ENCODE results near the gene KIF6. TPM values are rescaled to one million over a fixed set of nuclear protein-coding genes. Genes with fewer than 3 reads are reported as not detected.

The KIF6 gene
- total RNA-seq, 2 experiments from 2014 or later, result 0.62 to 0.96 TPM

DNA sequence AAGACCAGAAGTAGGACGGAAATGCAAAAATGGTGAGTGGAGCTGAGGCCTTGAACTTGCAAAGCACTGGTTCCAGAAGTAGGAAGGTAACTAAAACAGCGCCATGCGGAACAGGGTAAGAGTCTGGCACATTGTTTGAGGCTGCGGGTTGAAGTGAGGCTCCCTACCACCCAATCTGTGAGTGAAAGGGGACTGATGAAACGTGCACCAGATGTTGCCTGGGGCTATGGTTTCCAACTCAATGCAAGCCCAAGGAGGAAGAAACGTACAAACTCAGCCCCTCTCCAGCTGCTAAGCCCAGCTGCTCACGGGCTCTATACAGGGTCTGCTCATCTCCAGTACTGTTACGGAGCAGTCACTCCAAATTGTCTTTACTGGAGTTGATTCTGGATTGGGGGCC lies 334.0 kb downstream of the KIF6 start:
- DNase-seq, result no peak
- Mint-ChIP-seq H3K4me1 (no peaks in the 10 kb centered on the region), H3K9me3 (no peaks in the 10 kb centered on the region), H3K27me3 (peaks cover 7% of the 10 kb centered on the region), H3K36me3 (no peaks in the 10 kb centered on the region), H3K27ac (no peak overlapping the region), H3K4me3 (no peak overlapping the region)

DNA sequence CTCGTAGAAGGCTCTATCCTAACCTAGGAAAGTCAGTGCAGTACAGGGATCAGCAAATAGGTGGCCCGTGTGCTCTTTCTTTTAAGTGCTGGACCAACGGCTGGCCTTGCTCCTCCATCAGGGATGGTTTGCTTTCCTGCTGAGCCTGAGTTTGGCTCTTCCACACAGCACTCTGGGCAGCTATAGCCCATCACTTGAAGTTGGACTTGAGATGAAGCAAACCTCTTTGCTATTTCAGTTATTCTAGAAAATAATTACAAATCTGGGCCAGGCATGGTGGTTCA lies 335.8 kb downstream of the KIF6 start:
- Mint-ChIP-seq H3K27ac (no peak overlapping the region), H3K27me3 (peaks cover 9% of the 10 kb centered on the region), H3K9me3 (no peaks in the 10 kb centered on the region), H3K4me1 (no peaks in the 10 kb centered on the region), H3K36me3 (no peaks in the 10 kb centered on the region), H3K4me3 (no peak overlapping the region)
- DNase-seq, result no peak

DNA sequence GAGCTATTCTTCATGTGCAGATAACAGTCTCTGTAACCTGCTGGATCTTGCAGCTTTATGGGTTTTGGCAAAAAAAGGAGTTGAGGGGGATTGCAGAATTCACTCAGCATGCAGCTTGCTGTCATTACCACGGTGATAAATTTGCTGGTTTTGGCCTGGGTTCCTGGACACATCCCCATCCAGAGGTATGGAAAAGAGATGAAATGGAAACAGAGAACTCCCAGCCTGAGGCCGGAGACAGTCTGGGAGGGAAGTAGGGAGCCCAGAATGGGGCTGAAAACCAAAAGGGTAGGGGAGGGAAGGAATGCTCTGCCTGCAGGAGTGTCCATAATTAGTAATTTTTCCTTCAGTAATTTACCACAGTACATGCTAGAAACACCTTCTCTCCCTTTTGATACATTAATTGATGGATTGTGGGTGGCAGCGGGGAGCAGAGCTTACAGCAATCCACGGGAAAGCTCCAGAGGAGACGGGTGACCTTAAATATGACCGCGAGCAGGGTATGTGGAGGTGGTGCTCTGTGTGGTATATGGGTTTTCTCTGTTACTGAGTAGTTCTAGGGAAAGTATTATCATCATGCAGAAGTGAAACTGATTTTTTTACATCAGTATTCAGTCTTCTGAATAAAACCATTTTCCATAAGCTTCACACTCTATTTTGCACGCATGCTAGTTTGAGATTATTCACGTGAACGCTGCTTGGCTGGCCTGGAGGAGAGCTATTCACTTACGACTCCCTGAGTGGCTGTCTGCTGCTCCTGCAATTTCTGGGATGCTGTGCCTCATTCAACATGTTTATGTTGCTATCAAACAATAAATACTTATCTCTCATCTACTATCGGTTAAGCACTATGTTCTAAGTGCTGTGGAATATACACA lies 336.4 kb downstream of the KIF6 start:
- H3K36me3 Mint-ChIP-seq, result no peaks in the 10 kb centered on the region
- no peak overlapping the region for H3K4me3 Mint-ChIP-seq
- H3K4me1 Mint-ChIP-seq, result no peaks in the 10 kb centered on the region
- H3K27ac Mint-ChIP-seq, result no peak overlapping the region
- peaks cover 9% of the 10 kb centered on the region for H3K27me3 Mint-ChIP-seq
- no peak for DNase-seq
- H3K9me3 Mint-ChIP-seq, result no peaks in the 10 kb centered on the region

DNA sequence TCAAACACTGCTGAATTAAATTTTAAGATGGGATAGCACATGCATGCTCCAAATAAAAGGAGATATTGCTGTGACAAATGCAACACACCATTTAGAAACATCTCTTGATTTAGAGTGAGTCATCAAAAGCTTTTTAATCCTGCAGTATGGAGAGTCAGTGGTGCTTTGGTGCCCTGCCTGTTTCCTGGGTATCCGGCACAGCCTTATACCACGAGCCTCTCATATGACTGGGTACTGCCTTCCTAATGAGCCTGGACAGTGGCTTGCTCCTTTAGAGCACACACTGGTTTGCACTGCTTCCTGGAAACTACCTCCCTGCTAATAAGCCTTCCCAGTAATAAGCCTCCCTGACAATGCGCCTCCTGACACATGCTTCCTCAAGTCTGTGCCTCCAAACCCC lies 337.4 kb downstream of the KIF6 start:
- no peaks in the 10 kb centered on the region for H3K36me3 Mint-ChIP-seq
- H3K27ac Mint-ChIP-seq, result no peak overlapping the region
- H3K27me3 Mint-ChIP-seq, result peaks cover 14% of the 10 kb centered on the region
- H3K9me3 Mint-ChIP-seq, result no peaks in the 10 kb centered on the region
- H3K4me1 Mint-ChIP-seq, result no peaks in the 10 kb centered on the region
- H3K4me3 Mint-ChIP-seq, result no peak overlapping the region
- DNase-seq, result no peak

DNA sequence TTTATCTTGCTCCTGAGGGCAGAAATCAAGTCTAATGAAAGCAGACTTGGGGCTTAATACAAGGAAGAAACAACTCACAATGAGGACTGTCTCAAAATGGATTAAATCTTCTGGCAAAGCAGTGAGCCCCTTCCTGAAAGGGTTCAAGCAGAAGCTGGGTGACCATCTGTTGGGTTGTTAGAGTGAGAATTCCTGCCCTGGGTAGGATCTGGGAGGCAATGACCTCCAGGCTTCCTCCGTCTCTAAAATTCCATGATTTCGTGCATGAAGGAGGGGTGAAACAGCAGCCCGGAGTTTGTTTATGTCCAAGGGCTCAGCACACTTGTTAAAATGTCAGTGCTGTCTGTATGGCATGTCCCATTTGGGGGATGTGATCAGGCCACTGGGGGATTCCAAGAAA lies 338.7 kb downstream of the KIF6 start:
- Mint-ChIP-seq H3K4me3 (no peak overlapping the region), H3K36me3 (no peaks in the 10 kb centered on the region)
- no peak for DNase-seq

DNA sequence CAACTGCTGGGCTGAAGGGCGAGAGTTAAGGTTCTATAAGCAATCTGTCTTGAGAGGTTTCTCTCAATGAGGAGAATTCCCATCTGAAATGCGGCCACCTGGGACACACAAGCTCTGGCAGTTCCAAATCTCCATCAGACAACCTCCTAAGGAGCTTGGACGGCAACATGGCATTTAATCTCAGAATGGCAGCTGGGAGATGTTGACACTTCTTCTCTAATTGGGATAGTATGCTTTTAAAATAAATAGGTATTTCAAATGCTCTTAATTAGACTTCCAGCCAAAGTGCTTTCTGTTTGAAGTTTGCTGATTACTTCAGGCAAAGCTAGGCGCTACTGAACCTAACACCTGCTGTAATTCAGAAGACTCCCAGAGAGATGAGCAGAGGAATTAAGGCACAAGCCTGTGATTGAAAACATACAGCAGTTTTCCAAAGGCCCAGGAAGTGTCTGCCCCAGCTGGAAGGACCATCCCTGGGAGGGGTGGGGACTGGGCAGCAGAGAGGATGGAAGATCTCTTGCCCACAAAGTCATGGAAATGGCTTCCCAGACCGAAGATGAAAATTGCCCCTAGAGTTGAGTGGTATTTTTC lies 343.6 kb downstream of the KIF6 start:
- H3K27ac Mint-ChIP-seq, result no peak overlapping the region
- H3K4me1 Mint-ChIP-seq, result no peaks in the 10 kb centered on the region
- H3K9me3 Mint-ChIP-seq, result no peaks in the 10 kb centered on the region
- DNase-seq, result no peak
- H3K27me3 Mint-ChIP-seq, result peaks cover 12% of the 10 kb centered on the region
- H3K36me3 Mint-ChIP-seq, result no peaks in the 10 kb centered on the region
- H3K4me3 Mint-ChIP-seq, result no peak overlapping the region

More for the DNA sequence above, 338.7 kb downstream of the KIF6 start:
- no peak overlapping the region for H3K27ac Mint-ChIP-seq
- no peaks in the 10 kb centered on the region for H3K4me1 Mint-ChIP-seq
- peaks cover 14% of the 10 kb centered on the region for H3K27me3 Mint-ChIP-seq
- H3K9me3 Mint-ChIP-seq, result no peaks in the 10 kb centered on the region

DNA sequence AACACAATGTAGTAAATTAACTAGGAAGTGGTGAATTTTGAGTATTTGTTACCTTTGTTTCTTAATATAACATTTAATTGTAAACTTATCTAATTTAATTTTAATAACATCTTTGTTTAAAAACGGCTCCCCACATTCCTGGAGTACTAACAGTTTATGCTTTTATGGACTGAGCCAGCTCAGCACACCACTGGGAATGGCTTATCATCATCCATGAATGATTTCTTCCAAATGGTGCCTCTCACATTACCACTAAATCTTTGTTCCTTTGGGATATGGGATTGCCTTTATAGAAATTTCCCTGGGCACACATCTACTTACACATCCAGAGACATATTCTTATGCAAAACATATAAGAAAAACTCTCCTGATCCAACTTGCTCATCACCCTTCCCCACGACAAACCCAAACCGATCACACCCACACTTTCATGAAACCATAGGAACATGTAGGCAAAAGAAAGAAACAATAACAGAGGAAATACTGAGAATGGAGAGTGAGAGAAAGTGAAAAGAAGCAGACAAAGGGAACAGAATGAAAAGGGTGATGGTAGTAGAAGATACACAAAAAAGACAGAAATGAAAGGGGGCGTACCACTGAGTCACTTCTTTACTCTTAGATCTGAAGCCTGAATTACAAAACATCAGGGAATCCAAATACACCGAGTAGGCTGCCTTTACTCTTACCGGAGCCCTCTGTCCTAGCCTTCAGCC lies 344.2 kb downstream of the KIF6 start:
- Mint-ChIP-seq H3K27ac (no peak overlapping the region), H3K36me3 (no peaks in the 10 kb centered on the region), H3K9me3 (no peaks in the 10 kb centered on the region), H3K27me3 (peaks cover 6% of the 10 kb centered on the region), H3K4me1 (no peaks in the 10 kb centered on the region), H3K4me3 (no peak overlapping the region)
- no peak for DNase-seq

DNA sequence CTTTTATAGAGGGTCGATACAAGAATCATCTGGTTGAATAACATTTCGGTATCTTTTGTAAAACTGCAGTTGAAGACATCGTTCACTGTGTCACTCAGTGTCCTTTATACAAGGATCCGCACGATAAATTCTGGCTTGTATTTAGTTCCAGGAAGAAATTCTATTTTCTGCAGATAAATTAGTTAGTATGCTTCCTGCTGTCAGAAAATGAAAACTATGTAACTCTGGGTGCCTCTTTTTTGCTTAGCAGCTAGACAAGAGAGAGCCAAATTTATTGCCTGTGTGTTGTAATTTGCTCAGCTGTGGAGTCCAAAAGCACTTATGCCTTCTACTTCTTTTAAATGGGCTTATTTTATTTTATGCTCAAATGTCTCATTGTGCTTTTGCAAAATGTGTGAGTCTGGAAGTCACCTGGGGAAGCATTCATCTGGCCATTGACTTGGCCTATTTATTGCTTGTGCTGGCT lies 346.2 kb downstream of the KIF6 start:
- no peak overlapping the region for H3K4me3 Mint-ChIP-seq
- no peaks in the 10 kb centered on the region for H3K36me3 Mint-ChIP-seq
- H3K27ac Mint-ChIP-seq, result no peak overlapping the region
- no peaks in the 10 kb centered on the region for H3K4me1 Mint-ChIP-seq
- no peak for DNase-seq
- no peaks in the 10 kb centered on the region for H3K9me3 Mint-ChIP-seq
- H3K27me3 Mint-ChIP-seq, result peaks cover 5% of the 10 kb centered on the region

DNA sequence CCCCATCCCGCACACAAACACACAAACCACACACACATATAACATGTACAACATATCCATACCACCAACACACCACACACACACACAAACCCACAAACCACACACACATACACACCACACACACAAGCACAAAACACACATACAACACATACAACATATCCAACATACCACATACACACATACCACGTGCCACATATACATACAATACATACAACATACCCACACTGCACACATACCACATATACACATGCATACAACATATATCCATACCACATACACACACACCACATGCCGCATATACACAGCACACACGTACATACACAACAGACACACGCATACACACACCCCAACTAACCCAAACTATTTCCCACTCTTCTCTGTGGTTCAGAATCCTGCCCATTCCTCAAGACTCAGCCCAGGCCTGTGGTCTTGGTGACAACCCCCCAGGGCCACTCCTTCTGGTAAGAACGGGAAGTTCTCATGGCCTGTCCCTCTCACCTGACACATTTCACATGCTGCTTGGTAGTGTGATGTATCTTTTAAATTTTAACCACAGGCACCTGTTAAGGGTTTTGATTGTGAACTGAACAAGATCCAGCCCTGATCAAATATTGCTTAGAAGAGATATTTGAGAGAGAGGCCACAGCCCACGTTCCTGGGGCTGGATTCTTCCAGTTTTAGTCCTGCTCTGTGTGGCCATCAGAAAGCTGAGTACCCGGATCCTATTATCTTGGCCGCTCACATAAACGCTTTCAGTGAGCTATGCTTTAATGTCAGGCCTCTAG lies 346.8 kb downstream of the KIF6 start:
- H3K27me3 Mint-ChIP-seq, result peaks cover 5% of the 10 kb centered on the region
- H3K4me1 Mint-ChIP-seq, result no peaks in the 10 kb centered on the region
- no peak overlapping the region for H3K27ac Mint-ChIP-seq
- H3K4me3 Mint-ChIP-seq, result no peak overlapping the region
- no peaks in the 10 kb centered on the region for H3K36me3 Mint-ChIP-seq
- no peak for DNase-seq
- no peaks in the 10 kb centered on the region for H3K9me3 Mint-ChIP-seq

DNA sequence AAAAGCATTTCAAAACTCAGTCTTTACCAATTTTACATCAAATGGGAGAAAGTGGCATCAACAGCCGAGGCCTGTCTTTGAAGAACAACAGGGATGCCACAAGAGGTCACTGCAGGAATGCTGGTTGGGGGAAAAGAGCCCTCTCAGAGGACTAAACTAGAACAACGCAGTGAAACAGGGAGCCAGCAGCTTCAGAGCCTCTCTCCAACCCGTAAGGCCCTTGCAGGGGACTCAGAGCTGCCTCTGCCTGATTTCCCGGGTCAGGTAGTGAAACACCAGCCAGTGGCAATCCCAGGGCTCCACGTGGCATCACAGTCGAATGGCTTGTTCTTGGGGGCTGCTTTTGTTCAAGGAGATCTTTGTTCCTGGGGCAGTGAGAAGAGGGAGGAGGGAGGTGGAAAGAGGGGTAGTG lies 347.7 kb downstream of the KIF6 start:
- Mint-ChIP-seq H3K4me3 (no peak overlapping the region), H3K9me3 (no peaks in the 10 kb centered on the region), H3K27me3 (no peaks in the 10 kb centered on the region), H3K27ac (no peak overlapping the region), H3K4me1 (no peaks in the 10 kb centered on the region), H3K36me3 (no peaks in the 10 kb centered on the region)
- DNase-seq, result no peak

DNA sequence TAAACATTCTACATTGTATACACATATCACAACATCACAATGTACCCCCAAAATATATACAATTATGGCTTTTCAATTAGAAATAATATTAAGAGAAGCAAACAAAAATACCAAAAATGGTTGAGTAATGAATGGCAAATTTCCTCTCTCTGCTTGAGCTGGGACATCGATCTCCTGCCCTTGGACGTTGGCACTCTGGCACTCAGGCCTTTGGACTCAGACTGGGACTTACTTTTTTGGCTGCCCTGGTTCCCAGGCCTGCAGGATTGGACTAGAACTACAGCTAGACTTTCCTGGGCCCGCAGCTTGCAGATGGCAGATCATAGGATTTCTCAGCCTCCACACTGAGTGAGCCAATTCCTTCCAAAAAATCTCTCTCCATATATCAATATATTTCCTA lies 349.8 kb downstream of the KIF6 start:
- H3K27ac Mint-ChIP-seq, result no peak overlapping the region
- DNase-seq, result no peak
- no peak overlapping the region for H3K4me3 Mint-ChIP-seq
- H3K4me1 Mint-ChIP-seq, result no peaks in the 10 kb centered on the region
- H3K9me3 Mint-ChIP-seq, result no peaks in the 10 kb centered on the region
- no peaks in the 10 kb centered on the region for H3K36me3 Mint-ChIP-seq
- H3K27me3 Mint-ChIP-seq, result peaks cover 12% of the 10 kb centered on the region

DNA sequence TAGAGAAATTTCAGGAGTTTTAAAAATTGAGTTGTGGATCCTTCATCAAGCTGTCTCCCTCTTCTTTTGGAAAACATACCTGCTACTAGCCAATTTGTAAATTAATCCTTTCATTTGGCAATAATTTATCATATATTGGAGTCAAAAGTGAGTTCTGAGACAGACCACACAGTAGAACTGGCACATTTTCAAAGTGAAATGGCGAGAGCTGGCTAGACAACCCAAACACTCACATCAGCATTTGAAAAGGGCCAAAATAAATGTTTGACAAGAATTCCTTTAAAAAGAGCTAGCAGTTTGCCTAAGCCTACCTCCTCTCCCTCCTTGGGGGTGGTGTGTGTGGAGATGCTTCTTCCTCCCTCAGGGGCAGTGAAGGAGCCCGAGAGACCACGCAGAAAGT lies 354.8 kb downstream of the KIF6 start:
- Mint-ChIP-seq H3K4me1 (no peaks in the 10 kb centered on the region), H3K4me3 (no peak overlapping the region), H3K27me3 (peaks cover 12% of the 10 kb centered on the region), H3K9me3 (no peaks in the 10 kb centered on the region), H3K27ac (no peak overlapping the region), H3K36me3 (no peaks in the 10 kb centered on the region)
- no peak for DNase-seq

DNA sequence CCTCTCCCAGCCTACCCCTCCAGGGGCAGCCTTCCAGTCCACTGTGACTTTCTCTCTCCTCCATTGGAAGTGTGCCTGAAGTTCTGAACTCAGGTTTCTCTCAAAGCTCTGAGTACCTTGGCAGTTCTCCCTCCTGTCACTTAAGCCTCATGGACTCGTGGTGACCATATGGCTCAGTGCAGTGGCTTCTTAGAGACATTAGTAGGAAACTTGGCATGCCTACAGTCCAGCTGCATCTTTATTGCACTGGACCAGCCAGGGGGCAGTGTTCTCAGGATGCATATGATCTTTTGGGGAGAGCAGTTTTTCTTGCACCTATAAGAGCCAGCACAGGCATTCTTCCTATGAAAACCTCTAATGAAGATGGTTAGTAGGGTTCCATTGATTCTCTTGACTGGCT lies 355.2 kb downstream of the KIF6 start:
- H3K4me3 Mint-ChIP-seq, result no peak overlapping the region
- no peaks in the 10 kb centered on the region for H3K9me3 Mint-ChIP-seq
- no peaks in the 10 kb centered on the region for H3K4me1 Mint-ChIP-seq
- no peaks in the 10 kb centered on the region for H3K36me3 Mint-ChIP-seq
- DNase-seq, result no peak
- H3K27me3 Mint-ChIP-seq, result peaks cover 12% of the 10 kb centered on the region
- H3K27ac Mint-ChIP-seq, result no peak overlapping the region

DNA sequence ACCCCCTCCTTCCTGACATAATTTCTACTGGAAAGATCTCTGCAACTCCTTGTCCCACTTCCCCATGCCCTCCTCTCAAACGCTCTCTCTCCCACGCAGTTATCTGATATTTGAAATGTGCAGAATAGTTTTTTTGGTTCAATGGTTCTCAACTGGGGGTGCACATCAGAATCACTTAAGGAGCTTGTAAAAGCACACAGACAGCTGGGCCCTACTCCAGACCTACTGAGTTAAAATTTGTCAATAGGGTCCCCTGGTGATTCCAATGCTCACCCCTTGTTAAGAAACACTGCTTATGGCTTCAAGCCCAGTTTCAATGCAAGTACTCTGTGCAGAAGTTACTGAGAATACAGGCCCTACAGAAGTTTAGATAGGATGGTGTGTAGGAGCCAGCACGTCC lies 357.5 kb downstream of the KIF6 start:
- Mint-ChIP-seq H3K4me1 (no peaks in the 10 kb centered on the region), H3K4me3 (no peak overlapping the region), H3K9me3 (no peaks in the 10 kb centered on the region), H3K36me3 (no peaks in the 10 kb centered on the region), H3K27me3 (peaks cover 12% of the 10 kb centered on the region), H3K27ac (no peak overlapping the region)
- no peak for DNase-seq

All from activated naive CD8-positive, alpha-beta T cell treated with anti-CD3 and anti-CD28 coated beads for 36 hours (primary cell).